ENCODE data around the gene KCND3.

The KCND3 gene

DNA sequence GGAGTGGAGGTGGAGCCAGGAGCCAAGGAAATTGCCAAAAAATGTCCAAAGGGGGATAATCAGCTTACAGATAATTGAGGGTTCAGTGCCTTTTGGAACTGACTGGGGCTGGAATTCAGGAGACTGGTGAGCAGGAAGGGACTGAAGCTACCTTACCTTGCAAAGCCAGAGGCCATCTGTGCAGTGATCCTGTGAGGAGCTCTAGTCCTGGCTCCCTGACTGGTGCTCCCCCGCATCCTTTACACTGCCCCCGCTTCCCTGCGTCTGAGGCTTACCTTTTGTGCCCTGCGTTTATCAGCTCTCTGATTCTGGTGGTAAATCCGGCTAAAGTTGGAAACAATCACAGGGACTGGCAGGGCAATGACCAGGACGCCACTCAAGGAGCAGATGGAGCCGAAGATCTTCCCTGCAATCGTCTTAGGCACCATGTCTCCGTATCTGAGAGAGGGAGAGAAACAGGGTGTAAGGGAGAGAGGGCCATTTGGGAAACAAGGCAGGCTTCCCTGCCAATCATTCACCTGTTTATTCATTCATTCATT is 202.7 kb downstream of the KCND3 start:
- no peak overlapping the region for H3K4me3 ChIP-seq (replicated peaks; ENCODE audit: low read depth, low read length)
- no peak for DNase-seq (ENCODE audit: low read depth)
- TF ChIP-seq, protein P1, sequence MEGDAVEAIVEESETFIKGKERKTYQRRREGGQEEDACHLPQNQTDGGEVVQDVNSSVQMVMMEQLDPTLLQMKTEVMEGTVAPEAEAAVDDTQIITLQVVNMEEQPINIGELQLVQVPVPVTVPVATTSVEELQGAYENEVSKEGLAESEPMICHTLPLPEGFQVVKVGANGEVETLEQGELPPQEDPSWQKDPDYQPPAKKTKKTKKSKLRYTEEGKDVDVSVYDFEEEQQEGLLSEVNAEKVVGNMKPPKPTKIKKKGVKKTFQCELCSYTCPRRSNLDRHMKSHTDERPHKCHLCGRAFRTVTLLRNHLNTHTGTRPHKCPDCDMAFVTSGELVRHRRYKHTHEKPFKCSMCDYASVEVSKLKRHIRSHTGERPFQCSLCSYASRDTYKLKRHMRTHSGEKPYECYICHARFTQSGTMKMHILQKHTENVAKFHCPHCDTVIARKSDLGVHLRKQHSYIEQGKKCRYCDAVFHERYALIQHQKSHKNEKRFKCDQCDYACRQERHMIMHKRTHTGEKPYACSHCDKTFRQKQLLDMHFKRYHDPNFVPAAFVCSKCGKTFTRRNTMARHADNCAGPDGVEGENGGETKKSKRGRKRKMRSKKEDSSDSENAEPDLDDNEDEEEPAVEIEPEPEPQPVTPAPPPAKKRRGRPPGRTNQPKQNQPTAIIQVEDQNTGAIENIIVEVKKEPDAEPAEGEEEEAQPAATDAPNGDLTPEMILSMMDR (IDR thresholded peaks at IDR 0.05; ENCODE audit: low read length, missing control alignments): no peak

DNA sequence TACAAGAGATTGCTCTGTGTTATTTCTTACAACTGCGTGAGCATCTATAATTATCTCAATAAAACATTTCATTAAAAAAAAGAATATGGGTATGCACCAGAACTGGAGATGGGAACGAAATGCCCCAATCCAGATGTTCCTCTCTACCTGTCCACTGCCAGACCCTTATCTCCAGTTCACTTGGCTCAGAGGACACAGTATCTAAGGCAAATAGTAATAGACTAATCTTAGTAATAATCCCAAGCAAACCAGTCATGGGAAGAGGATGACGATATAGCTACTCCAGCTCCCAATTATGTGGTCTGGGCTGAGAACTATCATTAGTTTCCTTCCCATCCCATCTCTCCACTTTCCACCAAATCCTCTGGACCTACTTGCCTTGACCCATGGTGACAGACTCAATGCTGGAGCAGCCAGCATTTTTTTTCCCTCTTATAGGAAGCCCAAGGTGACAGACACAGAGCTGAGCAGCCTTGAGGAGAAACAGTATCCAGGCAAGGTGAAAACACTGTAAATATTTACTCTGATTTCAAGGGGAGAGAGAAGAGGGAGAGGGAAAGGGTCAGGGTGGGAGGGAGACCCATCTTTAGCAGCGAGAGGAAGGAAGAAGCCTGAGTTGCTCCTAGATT is 205.1 kb downstream of the KCND3 start:
- no peak for DNase-seq (ENCODE audit: low read depth)
- H3K4me3 ChIP-seq (replicated peaks; ENCODE audit: low read depth, low read length): no peak overlapping the region
- TF ChIP-seq, protein P1 (IDR thresholded peaks at IDR 0.05; ENCODE audit: low read length, missing control alignments): no peak

DNA sequence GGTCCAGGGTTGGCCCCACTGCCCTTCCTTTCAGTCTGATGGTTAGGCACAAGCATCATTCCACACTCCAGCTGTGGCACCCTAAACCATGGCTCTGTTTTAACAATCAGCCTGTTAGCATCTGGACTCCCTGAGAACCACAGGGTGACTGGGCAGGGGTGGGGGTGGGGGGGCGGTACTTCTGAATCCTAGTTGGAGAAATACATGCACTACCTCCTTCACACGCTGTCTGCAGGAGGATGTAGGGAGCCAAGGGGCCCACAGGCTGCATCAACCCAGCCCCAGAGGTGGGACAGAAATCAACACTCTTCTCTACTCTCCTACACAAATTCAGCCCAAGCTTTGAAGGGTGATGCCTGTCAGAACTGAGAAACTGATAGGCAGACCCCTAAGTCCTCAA is 209.9 kb downstream of the KCND3 start:
- no peak overlapping the region for H3K4me3 ChIP-seq (replicated peaks; ENCODE audit: low read depth, low read length)
- no peak for DNase-seq (ENCODE audit: low read depth)
- TF ChIP-seq, protein P1 (IDR thresholded peaks at IDR 0.05; ENCODE audit: low read length, missing control alignments): no peak

DNA sequence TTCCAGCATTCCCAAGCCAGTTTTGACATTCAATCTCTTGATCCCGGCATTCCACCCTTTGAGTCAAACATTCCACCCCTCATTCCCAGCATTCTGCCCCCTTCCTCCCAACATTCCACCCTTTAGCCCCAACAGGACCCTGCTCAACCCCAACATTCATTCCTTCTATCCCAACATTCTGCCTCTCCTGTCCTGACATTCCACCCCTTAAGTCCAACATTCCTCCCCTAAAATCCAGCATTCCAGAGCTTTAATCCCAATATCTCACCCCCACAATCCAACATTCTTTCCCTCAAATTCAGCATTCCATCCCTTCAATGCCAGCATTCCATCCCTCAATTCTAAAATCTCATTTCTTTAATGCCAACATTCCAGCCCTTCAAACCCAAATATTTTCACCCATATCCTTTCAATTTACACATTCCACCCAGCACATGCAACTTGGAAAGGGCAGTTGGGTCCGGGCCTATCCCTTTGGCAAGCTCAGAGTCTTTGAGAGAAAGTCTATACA is 210.9 kb downstream of the KCND3 start:
- peak; percentile 32 for DNase-seq (ENCODE audit: low read depth)
- H3K4me3 ChIP-seq (replicated peaks; ENCODE audit: low read depth, low read length): no peak overlapping the region
- TF ChIP-seq, protein P1 (IDR thresholded peaks at IDR 0.05; ENCODE audit: low read length, missing control alignments): no peak

DNA sequence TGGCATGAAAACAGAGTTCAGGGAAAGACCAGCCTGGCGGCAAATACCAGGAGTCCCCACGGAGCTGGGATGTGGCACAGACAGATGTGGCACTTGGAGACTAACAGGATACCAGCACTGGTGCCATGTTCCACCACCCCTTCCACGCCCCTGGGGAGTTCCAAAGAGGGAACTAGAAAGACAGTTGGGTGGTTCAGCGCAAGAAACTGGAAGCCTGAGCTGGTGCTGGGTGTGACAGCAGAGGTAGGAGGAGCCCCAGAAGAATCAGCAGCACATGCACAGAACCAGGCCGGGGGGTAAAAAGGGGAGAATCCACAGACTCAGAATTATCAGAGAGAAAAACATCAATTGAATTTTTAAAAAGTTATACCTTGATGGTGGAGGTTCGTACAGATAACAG is 211.4 kb downstream of the KCND3 start:
- no peak overlapping the region for H3K4me3 ChIP-seq (replicated peaks; ENCODE audit: low read depth, low read length)
- DNase-seq (ENCODE audit: low read depth): no peak
- TF ChIP-seq, protein P1 (IDR thresholded peaks at IDR 0.05; ENCODE audit: low read length, missing control alignments): no peak

DNA sequence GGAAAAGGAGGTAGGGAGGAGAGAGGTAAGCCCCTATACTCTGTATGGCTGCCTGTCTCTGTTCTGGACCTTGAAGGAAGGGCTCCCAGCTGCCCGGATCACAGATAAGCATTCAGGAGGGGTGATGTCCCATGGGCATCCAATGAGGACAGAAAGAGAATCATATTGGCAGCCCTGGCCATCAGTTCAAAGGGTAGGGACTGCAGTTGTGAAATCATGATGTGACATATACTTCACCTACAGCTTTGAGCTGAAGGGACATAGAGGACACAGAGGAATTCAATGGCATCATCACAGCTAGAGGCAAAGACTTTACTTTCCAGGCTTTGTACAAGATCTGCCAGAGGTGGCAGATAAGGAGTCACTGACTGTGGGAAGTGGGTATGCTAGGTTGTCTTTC is 212.2 kb downstream of the KCND3 start:
- H3K4me3 ChIP-seq (replicated peaks; ENCODE audit: low read depth, low read length): no peak overlapping the region
- TF ChIP-seq, protein P1 (IDR thresholded peaks at IDR 0.05; ENCODE audit: low read length, missing control alignments): no peak

DNA sequence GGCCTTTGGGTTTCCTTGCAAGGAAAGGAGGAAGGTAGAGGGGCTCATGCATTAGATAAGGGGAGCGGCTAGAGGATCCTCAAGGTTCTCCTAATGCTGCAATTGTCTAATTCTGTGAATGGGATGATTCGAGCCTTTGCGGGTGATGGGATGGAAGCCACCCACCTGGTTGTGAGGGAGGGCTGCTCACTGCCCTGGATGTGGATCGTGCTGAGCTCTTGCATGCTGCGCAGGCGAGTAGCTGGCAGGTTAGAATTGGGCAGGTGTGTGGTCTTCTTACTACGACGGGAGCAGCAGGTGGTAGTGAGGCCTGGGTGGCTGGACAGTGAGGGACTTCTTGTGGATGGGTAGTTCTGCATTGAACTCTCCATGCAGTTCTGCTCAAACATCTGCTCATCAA is 212.6 kb downstream of the KCND3 start:
- TF ChIP-seq, protein P1 (IDR thresholded peaks at IDR 0.05; ENCODE audit: low read length, missing control alignments): no peak
- no peak overlapping the region for H3K4me3 ChIP-seq (replicated peaks; ENCODE audit: low read depth, low read length)
- no peak for DNase-seq (ENCODE audit: low read depth)

More for the DNA sequence above, 212.2 kb downstream of the KCND3 start:
- no peak for DNase-seq (ENCODE audit: low read depth)
